Activated CD8-positive, alpha-beta T cell treated with anti-CD3 and anti-CD28 coated beads for 36 hours (primary cell): ENCODE data around the gene PSMA7. TPM values are rescaled to one million over a fixed set of nuclear protein-coding genes. Genes with fewer than 3 reads are reported as not detected.

Source experiments
- ATAC-seq: fragments of 200-7000 bp; cut with Tn5 transposase; one replicate; pipeline ENCODE4 v1.10.0; 2021; ENCODE audit warnings: mild to moderate bottlenecking, moderate library complexity
- CTCF ChIA-PET: fragments of 350-600 bp; sonication (Branson Sonifier 250); formaldehyde crosslinking; loops from one replicate; lab custom pipeline; 2021; ENCODE audit warnings: antibody characterized with exemption; lab: Charles Lee
- POLR2A ChIA-PET: fragments of 350-600 bp; sonication (Branson Sonifier 250); formaldehyde crosslinking; loops from one replicate; lab custom pipeline; 2021; ENCODE audit warnings: antibody characterized with exemption; lab: Charles Lee
- DNase-seq: peaks from one replicate; pipeline ENCODE4 v3.0.0-alpha.2; 2020
- H3K27ac Mint-ChIP-seq: one replicate; pipeline ENCODE4 v1.8.0; 2021; ENCODE audit warnings: mild to moderate bottlenecking, mixed read lengths
- H3K27me3 Mint-ChIP-seq: one replicate; pipeline ENCODE4 v1.8.0; 2021; ENCODE audit warnings: mixed read lengths
- H3K36me3 Mint-ChIP-seq: one replicate; pipeline ENCODE4 v1.8.0; 2021; ENCODE audit warnings: low read depth, mixed read lengths
- H3K4me1 Mint-ChIP-seq: one replicate; pipeline ENCODE4 v1.8.0; 2021; ENCODE audit warnings: low read depth, mixed read lengths
- H3K4me3 Mint-ChIP-seq: one replicate; pipeline ENCODE4 v1.8.0; 2021; ENCODE audit warnings: mild to moderate bottlenecking, moderate library complexity, mixed read lengths
- H3K9me3 Mint-ChIP-seq: one replicate; pipeline ENCODE4 v1.8.0; 2021; ENCODE audit warnings: mixed read lengths
- CTCF ChIP-seq: fragments of 200-600 bp; IDR thresholded peaks from one replicate; pipeline ENCODE4 v1.8.0; 2022; ENCODE audit warnings: antibody characterized with exemption, mild to moderate bottlenecking
- intact Hi-C: fragments of 100-400 bp; cut with micrococcal nuclease; formaldehyde crosslinking; loops from one replicate; pipeline ENCODE4 v1.10.0; 2022
- total RNA-seq, 2 experiments: library from RNA; stranded (reverse); gene quantifications; one replicate each; pipeline ENCODE4 v1.2.3, GENCODE V29; 2021

The PSMA7 gene
- total RNA-seq, 2 experiments from 2014 or later, result 286 to 289 TPM

- ATAC-seq (no peak), DNase-seq (no peak)
- no peak for TF ChIP-seq CTCF
- intact Hi-C loops, result no loop called here
- Mint-ChIP-seq H3K4me3 (no peak overlapping the region), H3K36me3 (peaks cover 17% of the 10 kb centered on the region), H3K4me1 (peaks cover 22% of the 10 kb centered on the region), H3K9me3 (no peaks in the 10 kb centered on the region), H3K27ac (no peak overlapping the region), H3K27me3 (no peaks in the 10 kb centered on the region)
- CTCF ChIA-PET, result no interaction called here
- POLR2A ChIA-PET, result no interaction called here
Observed at GRCh38 chr20:62159052-62159451, 15.9 kb upstream of the PSMA7 start.

- H3K4me1 Mint-ChIP-seq, result peaks cover 22% of the 10 kb centered on the region
- CTCF ChIA-PET, result no interaction called here
Observed at GRCh38 chr20:62158541-62158940, 15.3 kb upstream of the PSMA7 start.

GRCh38 chr20:62158088-62158400 is 14.8 kb upstream of the PSMA7 start:
- no peak for TF ChIP-seq CTCF
- CTCF ChIA-PET, result no interaction called here
- POLR2A ChIA-PET, result no interaction called here
- H3K9me3 Mint-ChIP-seq, result no peaks in the 10 kb centered on the region
- peaks cover 25% of the 10 kb centered on the region for H3K36me3 Mint-ChIP-seq
- H3K27me3 Mint-ChIP-seq, result no peaks in the 10 kb centered on the region
- intact Hi-C loops, result no loop called here
- ATAC-seq (no peak), DNase-seq (no peak)
- H3K4me3 Mint-ChIP-seq, result no peak overlapping the region
- H3K4me1 Mint-ChIP-seq, result peaks cover 22% of the 10 kb centered on the region
- no peak overlapping the region for H3K27ac Mint-ChIP-seq

More at GRCh38 chr20:62158541-62158940, 15.3 kb upstream of the PSMA7 start:
- intact Hi-C loops, result no loop called here
- H3K27ac Mint-ChIP-seq, result no peak overlapping the region
- no peak for TF ChIP-seq CTCF
- POLR2A ChIA-PET, result no interaction called here
- no peaks in the 10 kb centered on the region for H3K27me3 Mint-ChIP-seq
- no peaks in the 10 kb centered on the region for H3K9me3 Mint-ChIP-seq
- ATAC-seq (no peak), DNase-seq (no peak)
- no peak overlapping the region for H3K4me3 Mint-ChIP-seq
- H3K36me3 Mint-ChIP-seq, result peaks cover 22% of the 10 kb centered on the region

- Mint-ChIP-seq H3K36me3 (peaks cover 30% of the 10 kb centered on the region), H3K4me3 (no peak overlapping the region), H3K4me1 (peaks cover 22% of the 10 kb centered on the region), H3K27ac (no peak overlapping the region), H3K27me3 (no peaks in the 10 kb centered on the region), H3K9me3 (no peaks in the 10 kb centered on the region)
- DNase-seq, result no peak
- ChIA-PET POLR2A (no interaction called here), CTCF (interaction anchor here (1.0 to 1.6 kb wide), 3 partner anchors 14 to 37 kb away, joined by 3 to 6 read pairs (median 4); partner anchors contain the start of genes PSMA7 and SS18L1)
- no peak for ATAC-seq
- no peak for TF ChIP-seq CTCF
- intact Hi-C loops, result no loop called here
Observed at GRCh38 chr20:62157387-62158087, 14.3 kb upstream of the PSMA7 start.

GRCh38 chr20:62156592-62157386 is 13.6 kb upstream of the PSMA7 start:
- Mint-ChIP-seq H3K27me3 (no peaks in the 10 kb centered on the region), H3K9me3 (no peaks in the 10 kb centered on the region), H3K4me3 (no peak overlapping the region), H3K36me3 (peaks cover 36% of the 10 kb centered on the region), H3K27ac (no peak overlapping the region), H3K4me1 (peaks cover 25% of the 10 kb centered on the region)
- ChIA-PET CTCF (interaction anchor here (0.9 to 1.6 kb wide), 6 partner anchors 13 to 260 kb away, joined by 3 to 6 read pairs (median 4); partner anchors contain the start of genes PSMA7 and SS18L1), POLR2A (interaction anchor here (0.6 to 0.9 kb wide), 3 partner anchors 12 to 90 kb away, joined by 3 to 4 read pairs (median 3); no protein-coding TSS in a partner anchor)
- peak; percentile 88 for TF ChIP-seq CTCF
- ATAC-seq (peak; percentile 88), DNase-seq (peak; percentile 84)
- intact Hi-C loops, result no loop called here
